RWPE1 (cell line): Measurements from ENCODE around the gene PTGFRN.
A peak's percentile ranks its signal among the peaks of the same experiment; 100 is the strongest.
"Not testable (repeated sequence)": the region's sequence is repeated elsewhere in the genome, so short reads cannot be mapped to it uniquely, and the experiment has no call there.

Experiments
- CTCF ChIA-PET: fragments of 350-600 bp; sonication (Branson Sonifier 250); formaldehyde crosslinking; extraction: SDS; loops from one replicate; lab custom pipeline; 2021; lab: Yijun Ruan, JAX
- POLR2A ChIA-PET: fragments of 400-600 bp; formaldehyde crosslinking; extraction: SDS; loops from one replicate; lab custom pipeline; 2020; ENCODE audit warnings: antibody characterized with exemption; ENCODE audit not compliant: low non-redundant PET; lab: Yijun Ruan, JAX
- DNase-seq: peaks from one replicate; pipeline ENCODE4 v3.0.0; 2012; ENCODE audit warnings: low spot score
- H3K27ac ChIP-seq: fragments of 450-650 bp; 2 replicates; pipeline ENCODE4 v1.5.1; 2017
- TF ChIP-seq, protein P1 (sequence below): fragments of 450-650 bp; conservative IDR thresholded peaks from 2 replicates; pipeline ENCODE4 v1.5.1; 2017; ENCODE audit warnings: low read depth, mild to moderate bottlenecking

Gene PTGFRN

DNA sequence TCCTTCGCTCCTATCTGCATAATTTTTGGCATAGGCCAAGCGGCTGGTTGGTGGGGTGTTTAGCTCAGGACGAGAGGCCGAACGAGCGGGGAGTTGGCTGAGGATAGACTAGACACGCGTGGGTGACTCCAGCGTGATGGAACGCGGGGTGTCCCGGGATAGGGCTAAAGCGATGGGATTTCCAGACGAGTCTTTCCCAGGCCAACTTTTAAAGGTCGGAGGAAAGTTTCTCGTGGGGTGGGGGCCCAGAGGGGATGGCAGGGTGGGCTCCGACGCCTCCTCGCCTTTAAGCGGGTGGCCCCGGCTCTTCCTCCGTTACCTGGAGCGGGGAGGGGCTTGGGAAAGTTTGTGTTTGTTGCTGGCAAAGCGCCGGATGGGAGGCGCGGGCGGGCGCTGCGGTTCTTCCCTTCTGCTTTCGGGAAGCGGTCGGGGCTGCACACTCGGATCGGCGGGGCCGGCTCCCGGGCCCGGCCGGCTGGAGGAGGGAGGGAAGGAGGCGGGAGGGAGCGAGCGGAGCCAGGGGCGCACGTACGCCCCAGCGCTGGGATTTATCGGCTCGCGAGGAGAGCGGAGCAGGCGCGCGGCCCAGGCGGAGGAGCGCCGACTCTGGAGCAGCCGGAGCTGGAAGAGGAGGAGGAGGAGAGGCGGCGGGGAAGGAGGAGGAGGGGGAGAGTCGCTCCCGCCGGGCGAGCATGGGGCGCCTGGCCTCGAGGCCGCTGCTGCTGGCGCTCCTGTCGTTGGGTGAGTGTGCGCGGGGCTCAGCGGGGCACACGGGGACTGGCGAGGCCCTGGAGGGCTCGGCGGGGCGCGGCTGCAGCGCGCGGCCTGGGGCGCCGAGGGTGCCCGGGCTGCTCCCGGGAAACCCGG, at the start of gene PTGFRN:
PTGFRN (plus strand) TSS at position 405 of the 867 bp plus-strand sequence; CDS start at position 693, 288 bp downstream.
- DNase-seq: peak; percentile 71
- ChIA-PET POLR2A (no interaction called here), CTCF (interaction anchor here (0.6 kb wide), 1 partner anchor 613 kb away, joined by 3 read pairs; no protein-coding TSS in a partner anchor)
- TF ChIP-seq, protein P1, sequence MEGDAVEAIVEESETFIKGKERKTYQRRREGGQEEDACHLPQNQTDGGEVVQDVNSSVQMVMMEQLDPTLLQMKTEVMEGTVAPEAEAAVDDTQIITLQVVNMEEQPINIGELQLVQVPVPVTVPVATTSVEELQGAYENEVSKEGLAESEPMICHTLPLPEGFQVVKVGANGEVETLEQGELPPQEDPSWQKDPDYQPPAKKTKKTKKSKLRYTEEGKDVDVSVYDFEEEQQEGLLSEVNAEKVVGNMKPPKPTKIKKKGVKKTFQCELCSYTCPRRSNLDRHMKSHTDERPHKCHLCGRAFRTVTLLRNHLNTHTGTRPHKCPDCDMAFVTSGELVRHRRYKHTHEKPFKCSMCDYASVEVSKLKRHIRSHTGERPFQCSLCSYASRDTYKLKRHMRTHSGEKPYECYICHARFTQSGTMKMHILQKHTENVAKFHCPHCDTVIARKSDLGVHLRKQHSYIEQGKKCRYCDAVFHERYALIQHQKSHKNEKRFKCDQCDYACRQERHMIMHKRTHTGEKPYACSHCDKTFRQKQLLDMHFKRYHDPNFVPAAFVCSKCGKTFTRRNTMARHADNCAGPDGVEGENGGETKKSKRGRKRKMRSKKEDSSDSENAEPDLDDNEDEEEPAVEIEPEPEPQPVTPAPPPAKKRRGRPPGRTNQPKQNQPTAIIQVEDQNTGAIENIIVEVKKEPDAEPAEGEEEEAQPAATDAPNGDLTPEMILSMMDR: no peak
- peak within 1 kb of the TSS; percentile 81 for H3K27ac ChIP-seq

- POLR2A ChIA-PET, CTCF ChIA-PET, H3K27ac ChIP-seq, DNase-seq: not testable (repeated sequence)
Measured at GRCh38 chr1:116860167-116860566, 49.5 kb upstream of the PTGFRN start.

- TF ChIP-seq, protein P1: no peak
- no peak for DNase-seq
- POLR2A ChIA-PET: no interaction called here
- H3K27ac ChIP-seq: no peak overlapping the region
- CTCF ChIA-PET: no interaction called here
Measured at GRCh38 chr1:116861137-116861536, 48.6 kb upstream of the PTGFRN start.

DNA sequence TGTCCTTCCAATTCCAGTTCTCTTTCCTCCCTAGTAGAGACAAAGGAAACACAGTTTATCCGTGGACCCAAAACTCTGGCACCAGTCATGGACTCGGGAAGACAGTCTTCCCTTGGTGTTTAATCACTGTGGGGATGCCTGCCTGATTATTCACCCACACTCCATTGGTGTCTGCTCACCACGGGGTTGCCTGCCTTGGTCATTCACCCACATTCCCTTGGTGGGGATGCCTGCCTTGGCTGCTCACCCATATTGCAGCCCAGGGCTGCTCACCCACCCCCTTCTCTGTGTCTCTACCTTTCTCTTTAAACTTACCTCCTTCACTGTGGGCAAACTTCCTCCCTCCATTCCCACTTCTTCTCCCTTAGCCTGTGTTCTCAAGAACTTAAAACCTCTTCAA, 46.7 kb upstream of the PTGFRN start:
- CTCF ChIA-PET, DNase-seq, H3K27ac ChIP-seq, POLR2A ChIA-PET: not testable (repeated sequence)

DNA sequence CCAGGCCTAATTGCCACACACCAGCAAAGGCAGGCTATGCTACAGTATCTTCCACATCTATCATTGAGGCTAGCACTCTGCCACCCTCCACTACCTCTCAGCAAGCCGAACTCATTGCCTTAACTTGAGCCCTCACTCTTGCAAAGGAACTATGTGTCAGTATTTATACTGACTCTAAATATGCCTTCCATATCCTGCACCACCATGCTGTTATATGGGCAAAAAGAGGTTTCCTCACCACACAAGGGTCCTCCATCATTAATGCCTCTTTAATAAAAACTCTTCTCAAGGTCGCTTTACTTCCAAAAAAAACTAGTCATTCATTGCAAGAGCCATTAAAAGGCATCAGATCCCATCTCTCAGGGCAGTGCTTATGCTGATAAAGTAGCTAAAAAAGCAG, 43.2 kb upstream of the PTGFRN start:
- DNase-seq, CTCF ChIA-PET, H3K27ac ChIP-seq, POLR2A ChIA-PET: not testable (repeated sequence)

DNA sequence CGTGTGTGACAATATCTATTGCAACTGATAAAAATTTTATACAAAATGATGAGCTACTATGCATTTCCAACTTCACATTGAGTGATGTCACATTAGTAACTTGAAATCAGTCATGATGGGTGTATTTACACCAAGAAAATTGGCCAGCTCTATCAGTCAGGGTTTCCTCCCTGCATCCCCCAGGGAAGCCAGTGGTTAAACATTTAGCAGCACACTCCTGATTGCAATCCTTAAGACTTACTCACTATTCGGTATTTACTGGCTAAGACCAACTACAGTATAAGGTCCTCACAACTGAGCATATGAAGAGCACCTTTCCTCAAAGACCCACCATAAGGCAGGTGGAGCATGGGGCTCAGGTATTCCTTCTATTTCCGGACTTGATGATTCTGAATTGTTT, 41.3 kb upstream of the PTGFRN start:
- DNase-seq: no peak
- ChIA-PET CTCF (interaction anchor here (0.6 kb wide), 1 partner anchor 294 kb away, joined by 3 read pairs; no protein-coding TSS in a partner anchor), POLR2A (no interaction called here)
- no peak overlapping the region for H3K27ac ChIP-seq
- TF ChIP-seq, protein P1: no peak

GRCh38 chr1:116869611-116870010, 40.1 kb upstream of the PTGFRN start:
- TF ChIP-seq, protein P1: no peak
- CTCF ChIA-PET: no interaction called here
- DNase-seq: no peak
- no peak overlapping the region for H3K27ac ChIP-seq
- POLR2A ChIA-PET: interaction anchor here (0.7 kb wide), 1 partner anchor 14 kb away, joined by 3 read pairs; no protein-coding TSS in a partner anchor

DNA sequence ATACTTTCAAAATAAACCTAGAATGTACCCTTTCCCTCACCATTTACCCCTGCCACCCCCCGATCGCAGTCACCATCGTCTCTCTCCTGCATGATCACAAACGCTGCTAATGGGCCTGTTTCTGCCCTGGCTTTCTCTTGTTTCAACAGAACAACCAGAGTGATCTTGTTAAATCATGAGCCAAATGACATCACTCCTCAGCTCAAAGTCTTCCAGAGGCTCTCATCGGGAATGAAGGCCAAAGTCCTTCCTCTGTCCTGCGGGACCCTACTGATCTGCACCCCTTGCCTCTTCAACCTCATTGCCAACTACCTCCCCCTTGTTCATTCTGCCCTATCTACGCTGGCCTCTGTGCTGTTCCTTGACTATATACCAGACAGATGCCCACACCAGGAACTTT, 39.4 kb upstream of the PTGFRN start:
- CTCF ChIA-PET: no interaction called here
- POLR2A ChIA-PET: interaction anchor here (0.7 kb wide), 1 partner anchor 13 kb away, joined by 3 read pairs; no protein-coding TSS in a partner anchor
- no peak overlapping the region for H3K27ac ChIP-seq
- TF ChIP-seq, protein P1: no peak
- DNase-seq: no peak
